Liver (tissue), 3 donors: ENCODE results near the gene TIGD7.

ENCODE experiments used
- GABPA ChIP-seq, 2 donors: IDR thresholded peaks in 1 of 2; conservative IDR thresholded peaks in 1 of 2; 2 replicates each; pipeline ENCODE4 v1.6.1; 2016; ENCODE audit warnings: antibody characterized with exemption in 2 of 2, mild to moderate bottlenecking in 1 of 2, moderate library complexity in 1 of 2
- HNF4A ChIP-seq, 2 donors: conservative IDR thresholded peaks; 2 replicates each; pipeline ENCODE4 v1.6.1; 2016; ENCODE audit warnings: antibody characterized with exemption in 2 of 2, mild to moderate bottlenecking in 2 of 2
- JUND ChIP-seq, 2 donors: IDR thresholded peaks; 2 replicates each; pipeline ENCODE4 v1.6.1; 2016; ENCODE audit warnings: antibody characterized with exemption in 2 of 2
- RAD21 ChIP-seq, 2 donors: IDR thresholded peaks; 2 replicates each; pipeline ENCODE4 v1.6.1; 2016; ENCODE audit warnings: antibody characterized with exemption in 2 of 2, mild to moderate bottlenecking in 2 of 2
- SP1 ChIP-seq: IDR thresholded peaks from 2 replicates; pipeline ENCODE4 v1.6.1; 2018; ENCODE audit warnings: antibody characterized with exemption, mild to moderate bottlenecking
- TAF1 ChIP-seq: conservative IDR thresholded peaks from 2 replicates; pipeline ENCODE4 v1.6.1; 2016; ENCODE audit warnings: antibody characterized with exemption, mild to moderate bottlenecking
- YY1 ChIP-seq: IDR thresholded peaks from 2 replicates; pipeline ENCODE4 v1.6.1; 2016; ENCODE audit warnings: antibody characterized with exemption, mild to moderate bottlenecking
- TF ChIP-seq, protein P1 (sequence below): fragments of 150-350 bp; IDR thresholded peaks from 2 replicates; pipeline ENCODE4 v1.5.1; 2017; ENCODE audit warnings: improper control_type of control experiment, low read depth, low read length; ENCODE audit not compliant: missing input control
- TF ChIP-seq, protein P2 (sequence below): IDR thresholded peaks from 2 replicates; pipeline ENCODE4 v1.6.1; 2016; ENCODE audit warnings: antibody characterized with exemption, mild to moderate bottlenecking
- TF ChIP-seq, protein P3 (sequence below): IDR thresholded peaks from 2 replicates; pipeline ENCODE4 v1.6.1; 2016; ENCODE audit warnings: antibody characterized with exemption
- TF ChIP-seq, protein P4 (sequence below): IDR thresholded peaks from 2 replicates; pipeline ENCODE4 v1.6.1; 2016; ENCODE audit warnings: antibody characterized with exemption
- donor health status: healthy.
- donor health status: healthy.

DNA sequence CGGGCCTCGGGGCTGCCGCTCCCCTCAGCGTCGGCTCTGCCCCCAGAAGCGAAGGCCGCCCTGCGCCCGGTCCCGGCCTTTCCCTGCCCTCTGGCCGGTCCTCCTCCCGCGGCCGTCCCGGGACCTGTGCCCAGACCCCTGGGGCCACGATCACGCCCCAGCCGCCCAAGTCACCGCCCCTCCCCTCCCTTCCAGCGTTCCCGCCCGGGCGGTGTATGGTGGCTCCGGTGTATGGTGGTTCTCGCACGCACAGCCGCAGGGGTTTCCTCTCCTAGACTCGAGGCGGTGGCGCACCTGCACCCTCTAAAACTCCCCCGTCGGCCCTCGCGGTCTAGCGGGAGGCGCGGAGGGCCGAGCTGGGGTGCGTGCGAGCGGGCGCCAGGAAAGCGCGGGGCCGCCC lies 10.0 kb downstream of the TIGD7 start:
- TF ChIP-seq, protein P1, sequence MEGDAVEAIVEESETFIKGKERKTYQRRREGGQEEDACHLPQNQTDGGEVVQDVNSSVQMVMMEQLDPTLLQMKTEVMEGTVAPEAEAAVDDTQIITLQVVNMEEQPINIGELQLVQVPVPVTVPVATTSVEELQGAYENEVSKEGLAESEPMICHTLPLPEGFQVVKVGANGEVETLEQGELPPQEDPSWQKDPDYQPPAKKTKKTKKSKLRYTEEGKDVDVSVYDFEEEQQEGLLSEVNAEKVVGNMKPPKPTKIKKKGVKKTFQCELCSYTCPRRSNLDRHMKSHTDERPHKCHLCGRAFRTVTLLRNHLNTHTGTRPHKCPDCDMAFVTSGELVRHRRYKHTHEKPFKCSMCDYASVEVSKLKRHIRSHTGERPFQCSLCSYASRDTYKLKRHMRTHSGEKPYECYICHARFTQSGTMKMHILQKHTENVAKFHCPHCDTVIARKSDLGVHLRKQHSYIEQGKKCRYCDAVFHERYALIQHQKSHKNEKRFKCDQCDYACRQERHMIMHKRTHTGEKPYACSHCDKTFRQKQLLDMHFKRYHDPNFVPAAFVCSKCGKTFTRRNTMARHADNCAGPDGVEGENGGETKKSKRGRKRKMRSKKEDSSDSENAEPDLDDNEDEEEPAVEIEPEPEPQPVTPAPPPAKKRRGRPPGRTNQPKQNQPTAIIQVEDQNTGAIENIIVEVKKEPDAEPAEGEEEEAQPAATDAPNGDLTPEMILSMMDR: no peak
- TF ChIP-seq GABPA (IDR thresholded peaks at IDR 0.05 in 1 of 2, conservative IDR thresholded peaks at IDR 0.05 in 1 of 2) (no peak), RAD21 (IDR thresholded peaks at IDR 0.05) (no peak), YY1 (no peak), HNF4A (conservative IDR thresholded peaks at IDR 0.05) (no peak), JUND (IDR thresholded peaks at IDR 0.05) (no peak), SP1 (no peak), TAF1 (no peak)
- TF ChIP-seq, protein P2, sequence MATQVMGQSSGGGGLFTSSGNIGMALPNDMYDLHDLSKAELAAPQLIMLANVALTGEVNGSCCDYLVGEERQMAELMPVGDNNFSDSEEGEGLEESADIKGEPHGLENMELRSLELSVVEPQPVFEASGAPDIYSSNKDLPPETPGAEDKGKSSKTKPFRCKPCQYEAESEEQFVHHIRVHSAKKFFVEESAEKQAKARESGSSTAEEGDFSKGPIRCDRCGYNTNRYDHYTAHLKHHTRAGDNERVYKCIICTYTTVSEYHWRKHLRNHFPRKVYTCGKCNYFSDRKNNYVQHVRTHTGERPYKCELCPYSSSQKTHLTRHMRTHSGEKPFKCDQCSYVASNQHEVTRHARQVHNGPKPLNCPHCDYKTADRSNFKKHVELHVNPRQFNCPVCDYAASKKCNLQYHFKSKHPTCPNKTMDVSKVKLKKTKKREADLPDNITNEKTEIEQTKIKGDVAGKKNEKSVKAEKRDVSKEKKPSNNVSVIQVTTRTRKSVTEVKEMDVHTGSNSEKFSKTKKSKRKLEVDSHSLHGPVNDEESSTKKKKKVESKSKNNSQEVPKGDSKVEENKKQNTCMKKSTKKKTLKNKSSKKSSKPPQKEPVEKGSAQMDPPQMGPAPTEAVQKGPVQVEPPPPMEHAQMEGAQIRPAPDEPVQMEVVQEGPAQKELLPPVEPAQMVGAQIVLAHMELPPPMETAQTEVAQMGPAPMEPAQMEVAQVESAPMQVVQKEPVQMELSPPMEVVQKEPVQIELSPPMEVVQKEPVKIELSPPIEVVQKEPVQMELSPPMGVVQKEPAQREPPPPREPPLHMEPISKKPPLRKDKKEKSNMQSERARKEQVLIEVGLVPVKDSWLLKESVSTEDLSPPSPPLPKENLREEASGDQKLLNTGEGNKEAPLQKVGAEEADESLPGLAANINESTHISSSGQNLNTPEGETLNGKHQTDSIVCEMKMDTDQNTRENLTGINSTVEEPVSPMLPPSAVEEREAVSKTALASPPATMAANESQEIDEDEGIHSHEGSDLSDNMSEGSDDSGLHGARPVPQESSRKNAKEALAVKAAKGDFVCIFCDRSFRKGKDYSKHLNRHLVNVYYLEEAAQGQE: no peak
- TF ChIP-seq, protein P3, sequence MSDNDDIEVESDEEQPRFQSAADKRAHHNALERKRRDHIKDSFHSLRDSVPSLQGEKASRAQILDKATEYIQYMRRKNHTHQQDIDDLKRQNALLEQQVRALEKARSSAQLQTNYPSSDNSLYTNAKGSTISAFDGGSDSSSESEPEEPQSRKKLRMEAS: no peak
- TF ChIP-seq, protein P4, sequence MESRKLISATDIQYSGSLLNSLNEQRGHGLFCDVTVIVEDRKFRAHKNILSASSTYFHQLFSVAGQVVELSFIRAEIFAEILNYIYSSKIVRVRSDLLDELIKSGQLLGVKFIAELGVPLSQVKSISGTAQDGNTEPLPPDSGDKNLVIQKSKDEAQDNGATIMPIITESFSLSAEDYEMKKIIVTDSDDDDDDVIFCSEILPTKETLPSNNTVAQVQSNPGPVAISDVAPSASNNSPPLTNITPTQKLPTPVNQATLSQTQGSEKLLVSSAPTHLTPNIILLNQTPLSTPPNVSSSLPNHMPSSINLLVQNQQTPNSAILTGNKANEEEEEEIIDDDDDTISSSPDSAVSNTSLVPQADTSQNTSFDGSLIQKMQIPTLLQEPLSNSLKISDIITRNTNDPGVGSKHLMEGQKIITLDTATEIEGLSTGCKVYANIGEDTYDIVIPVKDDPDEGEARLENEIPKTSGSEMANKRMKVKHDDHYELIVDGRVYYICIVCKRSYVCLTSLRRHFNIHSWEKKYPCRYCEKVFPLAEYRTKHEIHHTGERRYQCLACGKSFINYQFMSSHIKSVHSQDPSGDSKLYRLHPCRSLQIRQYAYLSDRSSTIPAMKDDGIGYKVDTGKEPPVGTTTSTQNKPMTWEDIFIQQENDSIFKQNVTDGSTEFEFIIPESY: no peak
